DMS 273 (cell line): Measurements from ENCODE around the gene SMCO2.
"Not testable (repeated sequence)": the region's sequence is repeated elsewhere in the genome, so short reads cannot be mapped to it uniquely, and the experiment has no call there.

ENCODE experiments used
- DNase-seq: peaks from one replicate; lab custom pipeline; 2025; ENCODE audit not compliant: unreplicated experiment; lab: John Stamatoyannopoulos, UW

The SMCO2 gene

GRCh38 chr12:27524839-27525753 is 78.6 kb downstream of the SMCO2 start:
- DNase-seq = peak; percentile 18

DNA sequence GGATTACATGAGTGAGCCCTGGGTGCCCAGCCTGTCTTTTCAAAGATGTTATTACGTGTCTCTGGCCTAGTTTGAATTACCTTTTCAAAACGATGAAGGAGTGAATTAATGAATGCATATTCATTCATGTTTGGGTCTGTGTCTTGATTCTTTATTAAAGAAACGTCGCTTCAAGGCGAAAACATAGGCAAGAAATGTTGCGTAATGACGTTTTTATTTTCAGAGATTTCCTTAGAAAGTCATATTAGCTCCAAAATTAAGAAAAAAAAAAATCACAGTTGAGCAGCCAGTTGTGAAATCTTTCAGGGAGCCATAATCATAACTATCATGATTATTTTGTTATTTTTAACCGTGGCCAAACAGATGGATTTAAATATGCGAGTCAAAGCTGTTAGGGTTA is 81.0 kb downstream of the SMCO2 start:
- DNase-seq = no peak

DNA sequence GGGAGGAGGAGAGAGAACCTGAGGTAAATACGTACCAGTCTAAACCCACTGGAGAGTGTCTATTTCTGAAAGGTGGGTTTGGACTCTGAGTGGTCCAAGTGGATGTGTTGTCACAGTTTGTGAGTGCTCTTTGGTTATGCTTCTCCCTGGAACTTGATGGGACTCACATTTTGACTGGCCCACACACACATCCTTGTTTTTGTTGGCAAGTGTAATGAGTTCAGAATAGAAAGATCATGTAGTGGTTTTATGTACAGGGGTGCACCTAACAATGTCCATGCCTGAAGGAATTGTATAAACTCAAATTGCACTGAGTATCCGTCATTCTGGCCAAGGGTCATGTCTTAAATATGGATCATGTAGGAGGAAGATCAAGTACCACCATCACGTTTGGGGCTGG is 82.3 kb downstream of the SMCO2 start:
- DNase-seq = no peak

- DNase-seq = no peak
Observed at GRCh38 chr12:27530157-27530922, 83.8 kb downstream of the SMCO2 start.

- DNase-seq = no peak
Observed at GRCh38 chr12:27531896-27532295, 85.4 kb downstream of the SMCO2 start.

DNA sequence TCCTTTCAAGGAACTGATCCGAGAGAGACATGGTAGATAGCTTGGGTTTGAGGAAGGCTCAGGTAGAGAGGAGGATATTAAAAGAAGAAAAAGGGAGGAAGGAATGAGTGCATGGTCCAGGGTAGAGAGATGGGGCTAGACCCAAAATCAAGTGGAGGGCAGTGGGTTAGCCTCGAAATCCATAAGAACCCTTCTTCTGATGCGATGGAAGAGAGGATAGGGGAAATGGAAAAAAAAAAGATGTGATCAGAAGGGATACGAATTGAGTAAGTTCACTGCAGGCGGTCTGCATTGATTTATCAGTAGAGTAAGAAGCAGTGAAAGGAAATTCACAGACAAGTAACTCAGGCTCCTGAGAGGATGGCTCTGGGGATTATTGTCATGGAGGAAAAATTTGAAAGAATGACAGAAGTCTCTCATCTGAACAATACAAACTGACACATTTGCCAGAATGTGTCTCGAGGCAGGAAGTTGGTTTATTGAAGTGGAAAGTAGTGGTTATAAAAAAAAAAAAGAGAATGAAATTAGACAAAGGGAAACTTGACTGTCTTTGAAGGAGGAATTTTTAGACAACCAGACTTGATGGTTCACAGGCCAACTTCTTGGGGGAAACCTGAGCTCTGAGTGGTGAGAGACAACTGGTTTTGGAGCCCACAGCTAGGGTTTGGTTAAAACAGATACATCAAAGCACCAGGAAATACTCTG is 87.7 kb downstream of the SMCO2 start:
- DNase-seq = no peak

- DNase-seq = no peak
Observed at GRCh38 chr12:27534765-27535161, 88.2 kb downstream of the SMCO2 start.

DNA sequence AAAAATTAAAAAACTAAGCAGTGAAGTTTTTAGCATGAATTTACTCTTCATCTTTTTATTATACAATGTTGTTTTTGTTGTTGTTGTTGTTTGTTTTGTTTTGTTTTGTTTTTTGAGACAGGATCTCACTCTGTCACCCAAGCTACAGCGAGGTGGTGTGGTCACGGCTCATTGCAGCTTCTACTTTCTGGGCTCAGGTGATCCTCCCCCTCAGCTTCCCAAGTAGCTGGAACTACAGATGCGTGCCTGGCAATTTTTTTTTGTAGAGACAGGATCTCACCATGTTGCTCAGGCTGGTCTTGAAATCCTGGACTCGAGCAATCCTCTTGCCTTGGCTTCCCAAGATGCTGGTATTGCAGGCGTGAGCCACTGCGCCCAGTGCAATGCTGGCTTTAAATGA is 88.8 kb downstream of the SMCO2 start:
- DNase-seq = no peak

DNA sequence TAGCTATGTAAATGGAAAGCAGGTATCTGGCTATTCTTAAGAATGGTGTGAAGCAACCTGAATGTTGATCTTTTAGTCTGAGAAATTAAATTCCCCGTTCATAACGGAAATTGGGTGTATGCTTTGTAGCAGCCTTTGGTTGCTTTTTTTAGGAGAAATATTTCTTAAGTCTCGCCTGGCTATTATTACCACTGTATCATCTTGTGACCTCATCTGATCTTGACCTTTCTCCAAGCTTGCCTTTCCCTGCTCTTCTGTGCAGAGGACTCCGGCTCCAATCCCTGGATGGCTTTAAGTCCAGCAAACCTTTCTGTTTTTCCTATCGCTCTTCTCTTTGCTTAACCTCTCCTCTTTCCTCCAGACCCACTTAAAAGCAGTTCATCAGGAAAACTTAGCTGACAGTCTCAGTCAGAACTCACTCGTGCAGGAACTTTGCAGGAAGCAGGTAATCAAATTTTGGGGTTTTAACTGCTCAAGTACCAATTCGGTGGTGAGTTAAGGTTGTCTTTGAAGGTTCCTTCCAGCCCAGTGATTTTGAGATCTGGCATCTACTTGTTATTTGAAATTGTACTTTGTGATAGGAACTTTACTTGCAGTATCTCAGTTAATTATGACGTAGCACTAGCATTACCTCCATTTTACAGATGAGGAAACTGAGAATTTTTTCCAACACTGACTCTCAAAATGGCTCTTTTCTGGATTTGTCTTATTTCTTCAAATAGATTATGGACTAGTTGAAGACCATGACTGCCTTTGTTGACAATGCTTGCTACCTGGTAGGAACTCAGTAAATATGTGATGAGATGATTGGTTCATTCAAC is 91.5 kb downstream of the SMCO2 start:
- DNase-seq = no peak

DNA sequence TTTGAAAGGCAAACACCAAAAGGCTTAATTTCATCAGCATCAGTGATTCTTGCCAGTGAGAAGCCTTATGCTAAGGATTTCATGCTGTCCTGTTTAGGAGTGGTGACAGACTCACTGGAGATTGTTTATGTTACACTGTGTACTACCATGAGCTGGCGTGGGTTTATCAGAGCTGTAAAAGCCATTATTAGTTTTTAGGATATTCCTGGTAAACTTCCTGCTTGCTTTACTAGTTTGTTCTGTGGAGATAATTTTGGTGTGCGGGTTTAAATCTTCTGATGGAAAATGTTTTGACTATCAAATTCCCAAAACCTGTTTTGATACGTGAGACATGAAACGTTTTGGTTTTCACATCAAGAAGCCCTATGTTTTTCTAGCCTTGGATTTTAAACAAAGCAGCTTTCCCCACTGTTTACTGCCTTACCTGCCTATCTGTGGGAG is 92.7 kb downstream of the SMCO2 start:
- no peak for DNase-seq

GRCh38 chr12:27541031-27541719 is 94.6 kb downstream of the SMCO2 start:
- no peak for DNase-seq

DNA sequence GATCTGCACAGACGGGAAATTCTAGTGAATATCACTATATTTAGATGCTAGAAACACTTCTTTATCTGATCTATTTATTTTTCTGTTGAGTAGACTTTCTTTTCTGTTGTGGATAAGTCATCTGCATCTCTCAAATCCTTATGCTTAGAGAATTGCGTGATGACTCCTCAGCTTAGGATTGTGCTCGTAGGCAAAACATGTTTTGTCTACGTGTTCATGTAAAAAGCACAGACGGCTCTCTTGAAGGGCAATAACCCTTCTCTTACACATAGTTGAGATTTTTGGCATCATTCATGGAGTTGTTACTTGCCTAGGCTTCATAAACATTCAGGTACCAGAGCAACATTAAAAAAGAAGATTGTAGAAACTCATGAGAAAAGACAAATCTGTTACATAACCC is 96.1 kb downstream of the SMCO2 start:
- DNase-seq = no peak

GRCh38 chr12:27544858-27545257 is 98.3 kb downstream of the SMCO2 start:
- DNase-seq = not testable (repeated sequence)

GRCh38 chr12:27545665-27546064 is 99.1 kb downstream of the SMCO2 start:
- peak; percentile 32 for DNase-seq

DNA sequence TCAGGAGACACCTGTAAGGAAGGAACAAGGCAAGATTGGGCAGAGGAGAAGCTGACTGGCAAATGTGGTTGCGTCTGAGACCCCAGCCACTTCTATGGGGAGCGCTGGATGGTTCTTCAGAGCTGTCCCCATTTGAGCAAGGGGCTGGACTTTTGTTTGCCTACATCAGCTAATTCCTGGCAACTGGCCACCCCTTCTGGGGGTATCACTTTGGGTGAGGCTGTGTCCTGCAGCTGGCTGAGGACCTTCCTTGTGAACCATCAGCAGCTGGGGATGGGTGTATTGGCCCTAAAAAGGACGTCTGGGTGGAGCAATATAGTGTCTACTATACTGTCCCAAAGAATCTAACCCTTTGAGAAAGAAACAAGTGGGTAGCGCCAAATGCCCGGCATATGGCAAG is 101.1 kb downstream of the SMCO2 start:
- DNase-seq = no peak

DNA sequence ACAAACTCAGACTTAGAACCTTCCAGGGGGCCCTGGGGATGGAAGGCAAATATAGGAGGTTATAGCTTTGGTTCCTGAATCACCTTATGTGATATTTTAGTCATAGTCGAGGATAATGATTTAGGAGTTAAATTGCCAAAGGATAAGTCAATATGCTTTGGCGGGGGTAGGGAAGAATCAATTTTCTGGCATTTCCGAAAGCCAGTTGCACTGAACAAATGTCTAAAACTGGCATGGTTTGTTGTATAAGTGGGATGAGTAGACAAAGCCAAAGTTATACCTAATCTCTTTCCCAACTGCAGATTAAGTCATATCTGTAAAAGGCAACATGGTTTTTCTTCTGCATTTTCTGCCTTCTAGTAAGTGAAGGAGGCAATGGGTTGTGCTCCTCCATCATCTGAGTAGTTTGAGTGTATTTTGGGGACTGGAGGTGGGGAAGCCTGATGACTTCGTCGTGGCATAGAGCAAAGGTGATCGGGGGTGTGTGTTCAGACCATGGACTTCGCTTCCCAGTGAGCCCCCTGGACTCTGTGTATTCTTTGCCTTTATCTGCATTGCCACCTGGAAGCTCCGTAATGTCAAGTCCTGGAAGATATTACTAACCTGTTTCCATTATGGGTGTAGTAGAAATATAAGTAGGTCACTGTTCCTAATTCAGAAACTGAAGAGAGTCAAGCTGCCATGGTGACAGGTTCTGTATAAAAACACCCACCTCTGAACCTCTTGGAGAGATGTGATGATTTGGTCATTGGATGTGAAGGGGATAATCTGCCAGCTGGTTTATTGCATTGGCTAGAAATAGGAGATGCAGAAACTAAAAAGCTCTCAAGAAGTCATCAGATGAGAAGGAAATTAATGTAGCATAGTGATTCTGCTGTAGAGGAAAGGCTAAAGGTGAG is 102.0 kb downstream of the SMCO2 start:
- no peak for DNase-seq

- DNase-seq = no peak
Observed at GRCh38 chr12:27549236-27549800, 102.8 kb downstream of the SMCO2 start.

DNA sequence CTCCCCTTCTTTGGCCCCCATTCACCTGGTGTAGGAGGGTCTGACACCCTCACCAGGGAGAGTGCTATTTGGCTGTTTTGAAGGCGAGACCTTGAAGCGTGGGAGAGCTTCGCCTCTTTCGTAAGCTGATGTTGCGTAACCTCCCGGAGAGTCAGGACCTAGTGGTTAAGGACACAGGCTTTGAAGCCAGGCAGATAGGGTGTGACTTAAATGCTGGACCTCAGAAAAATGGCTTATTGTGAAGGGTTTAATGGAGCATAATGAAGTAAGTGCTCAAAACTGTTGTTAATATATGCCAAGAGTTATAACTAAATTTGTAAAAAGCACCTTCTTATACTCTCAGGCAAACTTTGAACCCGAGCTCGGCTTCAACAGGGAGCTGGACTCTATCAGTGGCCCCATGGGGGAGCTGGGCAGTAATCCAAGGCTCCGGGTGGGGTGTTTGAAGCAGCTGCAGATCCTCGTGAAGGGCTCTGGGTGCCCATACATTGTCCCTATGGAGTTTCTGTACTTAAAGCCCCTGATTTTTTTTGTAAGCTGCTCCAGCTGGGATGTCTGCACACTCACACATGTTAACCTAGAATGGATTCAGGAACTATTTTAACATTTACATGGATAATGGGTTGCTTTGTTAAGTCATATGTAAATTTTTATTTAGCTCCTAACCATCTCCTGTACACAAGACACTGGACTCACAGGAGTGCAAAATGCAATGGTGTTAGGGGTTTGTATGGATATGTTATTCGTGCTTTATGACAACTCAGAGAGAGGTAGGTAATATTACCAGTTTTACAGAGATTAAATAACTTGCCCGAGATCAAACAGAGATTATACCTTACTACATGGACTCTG is 103.5 kb downstream of the SMCO2 start:
- peak; percentile 64 for DNase-seq
